Neural cell (in vitro differentiated cells): ENCODE results near the gene TMUB1. TPM values are rescaled to one million over a fixed set of nuclear protein-coding genes. Genes with fewer than 3 reads are reported as not detected.

Source experiments
- H2AFZ ChIP-seq: fragments of 200-600, 300-800 bp; sonication (generic), shearing (Covaris generic); 2 replicates; pipeline ENCODE4 v1.6.0; 2014; ENCODE audit warnings: low read depth, mild to moderate bottlenecking, antibody characterized with exemption, low read length, moderate library complexity
- H3F3A ChIP-seq: fragments of 200-600 bp; shearing (Covaris generic); 2 replicates; pipeline ENCODE4 v1.6.1; 2016; ENCODE audit warnings: mild to moderate bottlenecking, moderate library complexity, mixed read lengths, antibody characterized with exemption, low read length; ENCODE audit not compliant: insufficient read depth, poor library complexity, severe bottlenecking
- H3K27ac ChIP-seq: fragments of 200-600, 300-800 bp; sonication (generic), shearing (Covaris generic); 2 replicates; pipeline ENCODE4 v1.5.1; 2014; ENCODE audit warnings: mild to moderate bottlenecking, low read length, moderate library complexity
- H3K27me3 ChIP-seq: fragments of 300-800, 200-600 bp; sonication (generic), shearing (Covaris generic); 2 replicates; pipeline ENCODE4 v1.6.0; 2014; ENCODE audit warnings: mild to moderate bottlenecking, low read depth, low read length, moderate library complexity; ENCODE audit not compliant: insufficient read depth
- H3K36me3 ChIP-seq: fragments of 300-800, 200-600 bp; sonication (generic), shearing (Covaris generic); 2 replicates; pipeline ENCODE4 v1.5.1; 2014; ENCODE audit warnings: mild to moderate bottlenecking, antibody characterized with exemption, low read length, moderate library complexity; ENCODE audit not compliant: insufficient read depth
- H3K4me2 ChIP-seq: fragments of 300-800, 200-600 bp; sonication (generic), shearing (Covaris generic); 2 replicates; pipeline ENCODE4 v1.6.0; 2014; ENCODE audit warnings: mild to moderate bottlenecking, low read length
- H3K4me3 ChIP-seq: fragments of 300-800, 200-600 bp; sonication (generic), shearing (Covaris generic); 2 replicates; pipeline ENCODE4 v1.5.1; 2014; ENCODE audit warnings: mild to moderate bottlenecking, low read length, moderate library complexity
- H3K79me2 ChIP-seq: fragments of 200-600 bp; shearing (Covaris generic); replicated peaks from 2 replicates; pipeline ENCODE4 v1.6.0; 2014; ENCODE audit warnings: mild to moderate bottlenecking, low read length, moderate library complexity; ENCODE audit not compliant: insufficient read depth
- H3K9ac ChIP-seq: fragments of 300-800, 200-600 bp; sonication (generic), shearing (Covaris generic); 2 replicates; pipeline ENCODE4 v1.6.1; 2016; ENCODE audit warnings: mild to moderate bottlenecking, low read length, mixed read lengths
- H3K9me2 ChIP-seq: fragments of 200-600 bp; shearing (Covaris generic); 2 replicates; pipeline ENCODE4 v1.6.1; 2016; ENCODE audit warnings: mild to moderate bottlenecking, low read length, mixed read lengths; ENCODE audit not compliant: insufficient read depth
- H3K9me3 ChIP-seq: fragments of 200-600, 300-800 bp; sonication (generic), shearing (Covaris generic); 2 replicates; pipeline ENCODE4 v1.6.1; 2016; ENCODE audit warnings: mild to moderate bottlenecking, mixed run types, low read length, moderate library complexity, mixed read lengths
- H4K20me1 ChIP-seq: fragments of 200-600 bp; shearing (Covaris generic); 2 replicates; pipeline ENCODE4 v1.6.1; 2016; ENCODE audit warnings: mild to moderate bottlenecking, mixed run types; ENCODE audit not compliant: insufficient read depth
- EP300 ChIP-seq: fragments of 450-650 bp; conservative IDR thresholded peaks from 2 replicates; pipeline ENCODE4 v1.6.1; 2014; ENCODE audit warnings: antibody characterized with exemption, mild to moderate bottlenecking, moderate library complexity; ENCODE audit not compliant: poor library complexity, severe bottlenecking
- EZH2 ChIP-seq: fragments of 200-600, 300-800 bp; shearing (Covaris generic), sonication (generic); IDR thresholded peaks from 2 replicates; pipeline ENCODE4 v1.6.1; 2014; ENCODE audit warnings: antibody characterized with exemption, low read length, borderline replicate concordance, mild to moderate bottlenecking; ENCODE audit not compliant: insufficient read depth, poor library complexity, severe bottlenecking
- MXI1 ChIP-seq: fragments of 450-650 bp; conservative IDR thresholded peaks from 2 replicates; pipeline ENCODE4 v1.6.1; 2014; ENCODE audit warnings: antibody characterized with exemption, mild to moderate bottlenecking; ENCODE audit not compliant: poor library complexity, severe bottlenecking
- POLR2AphosphoS5 ChIP-seq: IDR thresholded peaks from 2 replicates; pipeline ENCODE4 v1.6.1; 2012
- RAD21 ChIP-seq: fragments of 450-650 bp; conservative IDR thresholded peaks from 2 replicates; pipeline ENCODE4 v1.6.1; 2014; ENCODE audit warnings: antibody characterized with exemption, mild to moderate bottlenecking, moderate library complexity
- SMC3 ChIP-seq: fragments of 450-650 bp; conservative IDR thresholded peaks from 2 replicates; pipeline ENCODE4 v1.6.1; 2014; ENCODE audit warnings: antibody characterized with exemption, mild to moderate bottlenecking, moderate library complexity; ENCODE audit not compliant: poor library complexity
- TAF1 ChIP-seq: IDR thresholded peaks from 2 replicates; pipeline ENCODE4 v1.6.1; 2012; ENCODE audit warnings: low read depth
- polyA plus RNA-seq: library from polyadenylated mRNA; depleted of rRNA; stranded (reverse); fragments of >200 nt; gene quantifications from 2 replicates; pipeline ENCODE4 v1.2.3, GENCODE V29; 2014
- TF ChIP-seq, protein P1 (sequence below): IDR thresholded peaks from 2 replicates; pipeline ENCODE4 v1.6.1; 2012; ENCODE audit warnings: borderline replicate concordance
- TF ChIP-seq, protein P2 (sequence below): fragments of 450-650 bp; IDR thresholded peaks from 2 replicates; pipeline ENCODE4 v1.5.1; 2014; ENCODE audit warnings: antibody characterized with exemption, mild to moderate bottlenecking, moderate library complexity; ENCODE audit not compliant: poor library complexity, severe bottlenecking

Gene TMUB1
- polyA plus RNA-seq, 1 donor from 2014 or later = 35.2 TPM

DNA sequence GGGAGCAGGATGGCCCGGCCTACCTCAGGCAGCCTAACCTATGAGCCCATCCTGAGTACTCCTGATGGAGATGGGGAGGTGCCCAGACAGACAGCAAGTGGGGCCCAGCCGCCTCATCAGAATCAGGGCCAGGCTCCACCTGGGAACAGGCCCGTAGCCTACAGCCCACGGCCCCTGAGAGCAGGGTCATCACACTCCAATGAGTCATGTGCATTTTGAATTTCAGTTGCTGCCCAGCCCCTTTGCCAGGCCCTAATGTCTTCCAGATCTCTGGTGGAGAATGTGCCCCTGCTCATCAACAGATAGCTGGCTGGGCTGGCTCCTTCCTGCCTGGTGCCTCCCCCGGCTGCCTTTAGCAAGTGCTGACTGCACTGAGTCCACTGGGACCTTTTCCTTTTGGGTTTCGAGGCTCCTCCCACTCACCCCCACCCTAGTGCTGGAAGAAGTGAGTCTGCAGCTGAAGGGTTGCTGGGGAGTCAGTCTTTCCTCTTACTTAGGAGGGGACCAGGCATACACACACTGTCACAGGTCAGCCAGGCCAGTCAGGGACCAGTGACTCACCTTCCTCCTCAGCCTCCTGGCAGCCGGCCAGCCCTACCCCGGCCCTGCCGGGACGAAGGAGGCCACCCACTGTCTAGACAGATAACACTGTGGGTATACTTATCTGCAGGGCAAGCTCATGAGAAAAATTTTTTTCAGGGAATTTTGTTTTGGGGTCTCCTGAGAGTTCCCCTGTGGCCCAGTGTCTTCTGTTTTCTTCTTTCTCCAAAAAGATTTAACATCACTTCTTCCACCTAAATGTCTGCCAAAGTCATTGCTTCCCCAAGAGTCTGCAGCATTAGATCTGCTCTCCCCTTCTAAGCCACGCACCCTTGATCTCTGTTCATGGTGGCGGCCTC is 44.1 kb downstream of the TMUB1 start:
- Histone ChIP-seq H3K4me3 (no peak overlapping the region), H3F3A (no peaks in the 10 kb centered on the region), H3K9me3 (no peaks in the 10 kb centered on the region), H3K36me3 (no peaks in the 10 kb centered on the region), H2AFZ (no peak overlapping the region), H3K4me2 (no peak overlapping the region), H3K27ac (no peak overlapping the region), H4K20me1 (no peaks in the 10 kb centered on the region), H3K9ac (no peak overlapping the region), H3K9me2 (no peaks in the 10 kb centered on the region), H3K27me3 (no peaks in the 10 kb centered on the region), H3K79me2 (no peaks in the 10 kb centered on the region)
- TF ChIP-seq SMC3 (no peak), EZH2 (no peak), MXI1 (no peak), POLR2AphosphoS5 (no peak), RAD21 (no peak), TAF1 (no peak), EP300 (no peak)
- TF ChIP-seq, protein P1, sequence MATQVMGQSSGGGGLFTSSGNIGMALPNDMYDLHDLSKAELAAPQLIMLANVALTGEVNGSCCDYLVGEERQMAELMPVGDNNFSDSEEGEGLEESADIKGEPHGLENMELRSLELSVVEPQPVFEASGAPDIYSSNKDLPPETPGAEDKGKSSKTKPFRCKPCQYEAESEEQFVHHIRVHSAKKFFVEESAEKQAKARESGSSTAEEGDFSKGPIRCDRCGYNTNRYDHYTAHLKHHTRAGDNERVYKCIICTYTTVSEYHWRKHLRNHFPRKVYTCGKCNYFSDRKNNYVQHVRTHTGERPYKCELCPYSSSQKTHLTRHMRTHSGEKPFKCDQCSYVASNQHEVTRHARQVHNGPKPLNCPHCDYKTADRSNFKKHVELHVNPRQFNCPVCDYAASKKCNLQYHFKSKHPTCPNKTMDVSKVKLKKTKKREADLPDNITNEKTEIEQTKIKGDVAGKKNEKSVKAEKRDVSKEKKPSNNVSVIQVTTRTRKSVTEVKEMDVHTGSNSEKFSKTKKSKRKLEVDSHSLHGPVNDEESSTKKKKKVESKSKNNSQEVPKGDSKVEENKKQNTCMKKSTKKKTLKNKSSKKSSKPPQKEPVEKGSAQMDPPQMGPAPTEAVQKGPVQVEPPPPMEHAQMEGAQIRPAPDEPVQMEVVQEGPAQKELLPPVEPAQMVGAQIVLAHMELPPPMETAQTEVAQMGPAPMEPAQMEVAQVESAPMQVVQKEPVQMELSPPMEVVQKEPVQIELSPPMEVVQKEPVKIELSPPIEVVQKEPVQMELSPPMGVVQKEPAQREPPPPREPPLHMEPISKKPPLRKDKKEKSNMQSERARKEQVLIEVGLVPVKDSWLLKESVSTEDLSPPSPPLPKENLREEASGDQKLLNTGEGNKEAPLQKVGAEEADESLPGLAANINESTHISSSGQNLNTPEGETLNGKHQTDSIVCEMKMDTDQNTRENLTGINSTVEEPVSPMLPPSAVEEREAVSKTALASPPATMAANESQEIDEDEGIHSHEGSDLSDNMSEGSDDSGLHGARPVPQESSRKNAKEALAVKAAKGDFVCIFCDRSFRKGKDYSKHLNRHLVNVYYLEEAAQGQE = no peak
- TF ChIP-seq, protein P2, sequence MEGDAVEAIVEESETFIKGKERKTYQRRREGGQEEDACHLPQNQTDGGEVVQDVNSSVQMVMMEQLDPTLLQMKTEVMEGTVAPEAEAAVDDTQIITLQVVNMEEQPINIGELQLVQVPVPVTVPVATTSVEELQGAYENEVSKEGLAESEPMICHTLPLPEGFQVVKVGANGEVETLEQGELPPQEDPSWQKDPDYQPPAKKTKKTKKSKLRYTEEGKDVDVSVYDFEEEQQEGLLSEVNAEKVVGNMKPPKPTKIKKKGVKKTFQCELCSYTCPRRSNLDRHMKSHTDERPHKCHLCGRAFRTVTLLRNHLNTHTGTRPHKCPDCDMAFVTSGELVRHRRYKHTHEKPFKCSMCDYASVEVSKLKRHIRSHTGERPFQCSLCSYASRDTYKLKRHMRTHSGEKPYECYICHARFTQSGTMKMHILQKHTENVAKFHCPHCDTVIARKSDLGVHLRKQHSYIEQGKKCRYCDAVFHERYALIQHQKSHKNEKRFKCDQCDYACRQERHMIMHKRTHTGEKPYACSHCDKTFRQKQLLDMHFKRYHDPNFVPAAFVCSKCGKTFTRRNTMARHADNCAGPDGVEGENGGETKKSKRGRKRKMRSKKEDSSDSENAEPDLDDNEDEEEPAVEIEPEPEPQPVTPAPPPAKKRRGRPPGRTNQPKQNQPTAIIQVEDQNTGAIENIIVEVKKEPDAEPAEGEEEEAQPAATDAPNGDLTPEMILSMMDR = no peak

DNA sequence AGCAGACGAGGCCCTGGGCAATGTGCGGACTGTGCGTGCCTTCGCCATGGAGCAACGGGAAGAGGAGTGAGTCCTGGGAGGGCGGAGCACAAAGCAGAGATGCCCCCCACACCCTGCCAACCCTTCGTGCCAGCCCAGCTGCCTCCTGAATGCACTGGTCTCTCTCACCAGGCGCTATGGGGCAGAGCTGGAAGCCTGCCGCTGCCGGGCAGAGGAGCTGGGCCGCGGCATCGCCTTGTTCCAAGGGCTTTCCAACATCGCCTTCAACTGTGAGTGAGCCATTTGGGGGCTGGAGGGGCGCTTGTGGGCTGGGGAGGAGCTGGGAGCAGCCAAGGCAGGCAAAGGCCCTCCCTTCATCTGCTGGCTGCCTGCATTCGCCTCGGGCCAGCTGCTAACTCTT is 47.4 kb downstream of the TMUB1 start:
- Histone ChIP-seq H4K20me1 (no peaks in the 10 kb centered on the region), H3K27ac (no peak overlapping the region), H3K79me2 (no peaks in the 10 kb centered on the region), H3F3A (no peaks in the 10 kb centered on the region), H3K9ac (no peak overlapping the region), H3K36me3 (no peaks in the 10 kb centered on the region), H3K9me2 (no peaks in the 10 kb centered on the region), H3K27me3 (no peaks in the 10 kb centered on the region), H3K9me3 (no peaks in the 10 kb centered on the region), H3K4me2 (no peak overlapping the region), H3K4me3 (no peak overlapping the region), H2AFZ (no peak overlapping the region)
- TF ChIP-seq EP300 = no peak
- TF ChIP-seq TAF1 = no peak
- TF ChIP-seq EZH2 = no peak
- TF ChIP-seq, protein P2 = no peak
- no peak for TF ChIP-seq POLR2AphosphoS5
